ENCODE results near the gene PPP1R13B. TPM values are rescaled to one million over a fixed set of nuclear protein-coding genes. Genes with fewer than 3 reads are reported as not detected.
"Not testable (repeated sequence)": the region's sequence is repeated elsewhere in the genome, so short reads cannot be mapped to it uniquely, and the experiment has no call there.

The PPP1R13B gene
- total and polyA plus RNA-seq, 2 experiments from 2014 or later, result 2.0 to 8.5 TPM

DNA sequence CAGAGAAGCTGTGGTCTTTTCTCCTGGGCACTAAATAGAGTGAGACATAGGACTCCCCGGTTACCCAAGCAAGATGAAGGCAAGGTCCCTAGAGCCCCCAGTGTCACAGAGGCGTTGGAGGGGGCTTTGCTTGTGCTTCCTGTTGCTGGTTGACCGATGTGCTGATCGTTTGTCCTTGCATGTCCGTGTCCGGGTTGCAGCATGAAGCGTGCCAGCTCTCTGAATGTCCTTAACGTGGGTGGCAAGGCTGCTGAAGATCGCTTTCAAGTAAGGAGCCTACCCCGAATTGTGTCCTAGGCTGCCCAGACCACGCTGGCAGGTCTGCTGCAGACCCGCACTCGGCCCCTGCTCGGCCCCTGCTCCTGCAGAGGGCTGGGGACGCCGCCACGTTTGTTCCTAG lies 155.2 kb downstream of the PPP1R13B start:
- Histone ChIP-seq H3K79me2 (replicated peaks; ENCODE audit: insufficient read depth) (peaks cover 20% of the 10 kb centered on the region), H3K9me2 (ENCODE audit: insufficient read depth) (no peaks in the 10 kb centered on the region), H3K27me3 (ENCODE audit: insufficient read depth) (no peaks in the 10 kb centered on the region), H3K4me3 (no peak overlapping the region), H2AFZ (no peak overlapping the region), H3K36me3 (ENCODE audit: insufficient read depth) (peaks cover 17% of the 10 kb centered on the region; the same call in 1 of the 2 replicates), H3F3A (replicated peaks; ENCODE audit: low read depth) (peaks cover 10% of the 10 kb centered on the region), H3K27ac (ENCODE audit: low read depth) (no peak overlapping the region), H4K20me1 (replicated peaks; ENCODE audit: insufficient read depth) (peaks cover 16% of the 10 kb centered on the region), H3K4me1 (ENCODE audit: insufficient read depth) (peaks cover 6% of the 10 kb centered on the region; the same call in 1 of the 2 replicates), H3K4me2 (no peak overlapping the region)
- H3K27ac Mint-ChIP-seq, result no peak overlapping the region
- H3K4me1 Mint-ChIP-seq, result peaks cover 22% of the 10 kb centered on the region
- no peak overlapping the region for H3K4me3 Mint-ChIP-seq
- DNase-seq (ENCODE audit: low spot score), result no peak
- no peaks in the 10 kb centered on the region for H3K9me3 Mint-ChIP-seq
- ATAC-seq, result no peak
- H3K36me3 Mint-ChIP-seq (ENCODE audit: low read depth), result peaks cover 43% of the 10 kb centered on the region
- peaks cover 16% of the 10 kb centered on the region for H3K27me3 Mint-ChIP-seq (ENCODE audit: insufficient read depth, low read depth, poor library complexity)
- TF ChIP-seq POLR2AphosphoS5 (IDR thresholded peaks at IDR 0.05; ENCODE audit: low read depth) (no peak), NANOG (IDR thresholded peaks at IDR 0.05; ENCODE audit: borderline replicate concordance) (no peak), CREB1 (CRISPR knock-in tag; IDR thresholded peaks at IDR 0.05; ENCODE audit: low read depth) (no peak), REST (IDR thresholded peaks at IDR 0.05; ENCODE audit: unreplicated experiment) (no peak), ZNF114 (CRISPR knock-in tag; IDR thresholded peaks at IDR 0.05) (no peak), JUNB (IDR thresholded peaks at IDR 0.05; ENCODE audit: unreplicated experiment) (no peak), EZH2 (IDR thresholded peaks at IDR 0.05; ENCODE audit: low read depth, unreplicated experiment) (no peak), ZNF331 (CRISPR knock-in tag; IDR thresholded peaks at IDR 0.05; ENCODE audit: low read depth) (no peak)

DNA sequence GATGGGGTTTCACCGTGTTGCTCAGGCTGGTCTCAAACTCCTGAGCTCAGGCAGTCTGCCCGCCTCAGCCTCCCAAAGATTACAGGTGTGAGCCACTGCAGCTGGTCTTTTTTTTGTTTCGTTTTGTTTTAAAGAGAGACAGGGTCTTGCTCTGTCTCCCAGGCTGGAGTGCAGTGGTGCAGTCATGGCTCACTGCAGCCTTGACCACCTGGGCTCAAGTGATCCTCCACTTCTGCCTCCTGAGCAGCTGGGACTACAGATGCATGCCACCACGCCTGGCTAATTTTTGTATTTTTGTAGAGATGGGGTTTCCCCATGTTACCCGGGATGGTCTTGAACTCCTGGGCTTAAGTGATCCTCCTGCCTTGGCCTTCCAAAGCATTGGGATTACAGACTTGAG lies 155.7 kb downstream of the PPP1R13B start:
- DNase-seq (ENCODE audit: low spot score); H3K4me3 Mint-ChIP-seq; H3K4me2 ChIP-seq; H3F3A ChIP-seq (replicated peaks; ENCODE audit: low read depth); ATAC-seq; H3K4me3 ChIP-seq; H3K27me3 ChIP-seq (ENCODE audit: insufficient read depth); H3K9me3 Mint-ChIP-seq; H3K27ac ChIP-seq (ENCODE audit: low read depth); H2AFZ ChIP-seq; H3K27ac Mint-ChIP-seq; H3K4me1 ChIP-seq (ENCODE audit: insufficient read depth); H3K9me2 ChIP-seq (ENCODE audit: insufficient read depth): not testable (repeated sequence)
- peaks cover 25% of the 10 kb centered on the region for H3K79me2 ChIP-seq (replicated peaks; ENCODE audit: insufficient read depth)
- peaks cover 47% of the 10 kb centered on the region; the same call in 2 of the 3 replicates for H3K36me3 Mint-ChIP-seq (ENCODE audit: low read depth)
- peaks cover 12% of the 10 kb centered on the region for H3K27me3 Mint-ChIP-seq (ENCODE audit: insufficient read depth, low read depth, poor library complexity)
- H4K20me1 ChIP-seq (replicated peaks; ENCODE audit: insufficient read depth), result peaks cover 13% of the 10 kb centered on the region
- H3K36me3 ChIP-seq (ENCODE audit: insufficient read depth), result peaks cover 22% of the 10 kb centered on the region; the same call in 1 of the 2 replicates
- peaks cover 17% of the 10 kb centered on the region for H3K4me1 Mint-ChIP-seq

DNA sequence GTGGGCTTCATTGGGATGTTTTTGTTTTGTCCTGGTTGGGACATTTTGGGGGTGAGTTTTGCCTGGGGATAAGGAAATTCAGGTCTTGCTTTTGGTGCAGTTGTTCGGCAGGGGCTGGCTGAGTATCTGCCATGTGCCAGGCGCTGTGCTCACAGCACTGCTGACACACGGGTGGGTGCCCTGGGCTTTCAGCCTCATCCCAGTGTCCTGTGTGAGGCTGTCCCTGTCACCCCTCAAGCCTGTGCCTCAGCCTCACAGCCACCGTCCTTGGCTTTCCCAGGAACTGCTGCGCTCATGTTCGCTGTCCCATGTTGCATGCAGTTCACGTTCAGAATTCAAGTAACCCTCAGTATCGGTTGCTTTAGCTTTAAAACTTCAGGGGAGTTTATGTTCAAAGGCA lies 157.0 kb downstream of the PPP1R13B start:
- Mint-ChIP-seq H3K27me3 (ENCODE audit: insufficient read depth, low read depth, poor library complexity) (peaks cover 5% of the 10 kb centered on the region), H3K36me3 (ENCODE audit: low read depth) (peaks cover 51% of the 10 kb centered on the region), H3K9me3 (no peaks in the 10 kb centered on the region), H3K27ac (no peak overlapping the region), H3K4me1 (peaks cover 4% of the 10 kb centered on the region), H3K4me3 (no peak overlapping the region)
- ATAC-seq (no peak), DNase-seq (ENCODE audit: low spot score) (no peak)
- H3K36me3 ChIP-seq (ENCODE audit: insufficient read depth), result peaks cover 28% of the 10 kb centered on the region
- H3K27me3 ChIP-seq (ENCODE audit: insufficient read depth), result no peaks in the 10 kb centered on the region
- H3K79me2 ChIP-seq (replicated peaks; ENCODE audit: insufficient read depth), result peaks cover 32% of the 10 kb centered on the region
- no peak overlapping the region for H3K27ac ChIP-seq (ENCODE audit: low read depth)
- H3K9me2 ChIP-seq (ENCODE audit: insufficient read depth), result no peaks in the 10 kb centered on the region
- no peak overlapping the region for H2AFZ ChIP-seq
- H3K4me2 ChIP-seq, result no peak overlapping the region
- TF ChIP-seq, protein P1, sequence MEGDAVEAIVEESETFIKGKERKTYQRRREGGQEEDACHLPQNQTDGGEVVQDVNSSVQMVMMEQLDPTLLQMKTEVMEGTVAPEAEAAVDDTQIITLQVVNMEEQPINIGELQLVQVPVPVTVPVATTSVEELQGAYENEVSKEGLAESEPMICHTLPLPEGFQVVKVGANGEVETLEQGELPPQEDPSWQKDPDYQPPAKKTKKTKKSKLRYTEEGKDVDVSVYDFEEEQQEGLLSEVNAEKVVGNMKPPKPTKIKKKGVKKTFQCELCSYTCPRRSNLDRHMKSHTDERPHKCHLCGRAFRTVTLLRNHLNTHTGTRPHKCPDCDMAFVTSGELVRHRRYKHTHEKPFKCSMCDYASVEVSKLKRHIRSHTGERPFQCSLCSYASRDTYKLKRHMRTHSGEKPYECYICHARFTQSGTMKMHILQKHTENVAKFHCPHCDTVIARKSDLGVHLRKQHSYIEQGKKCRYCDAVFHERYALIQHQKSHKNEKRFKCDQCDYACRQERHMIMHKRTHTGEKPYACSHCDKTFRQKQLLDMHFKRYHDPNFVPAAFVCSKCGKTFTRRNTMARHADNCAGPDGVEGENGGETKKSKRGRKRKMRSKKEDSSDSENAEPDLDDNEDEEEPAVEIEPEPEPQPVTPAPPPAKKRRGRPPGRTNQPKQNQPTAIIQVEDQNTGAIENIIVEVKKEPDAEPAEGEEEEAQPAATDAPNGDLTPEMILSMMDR (conservative IDR thresholded peaks at IDR 0.05; ENCODE audit: low read depth in 2 of 2), result no peak
- TF ChIP-seq NANOG (IDR thresholded peaks at IDR 0.05; ENCODE audit: borderline replicate concordance) (no peak), EZH2phosphoT487 (IDR thresholded peaks at IDR 0.05; ENCODE audit: unreplicated experiment) (no peak), STAT1 (IDR thresholded peaks at IDR 0.05; ENCODE audit: unreplicated experiment) (no peak), EZH2 (IDR thresholded peaks at IDR 0.05; ENCODE audit: low read depth, unreplicated experiment) (no peak)
- peaks cover 17% of the 10 kb centered on the region for H4K20me1 ChIP-seq (replicated peaks; ENCODE audit: insufficient read depth)
- no peak overlapping the region for H3K4me3 ChIP-seq
- H3K4me1 ChIP-seq (ENCODE audit: insufficient read depth), result no peaks in the 10 kb centered on the region
- H3F3A ChIP-seq (replicated peaks; ENCODE audit: low read depth), result peaks cover 7% of the 10 kb centered on the region

All from GM23338 (cell line).